Osteocyte (in vitro differentiated cells): Measurements from ENCODE around the gene PHAX. TPM values are rescaled to one million over a fixed set of nuclear protein-coding genes. Genes with fewer than 3 reads are reported as not detected.
"Not testable (repeated sequence)": the region's sequence is repeated elsewhere in the genome, so short reads cannot be mapped to it uniquely, and the experiment has no call there.

ENCODE experiments used
- DNase-seq: peaks from one replicate; pipeline ENCODE4 v3.0.0; 2021; ENCODE audit warnings: mixed read lengths; ENCODE audit not compliant: unreplicated experiment; ENCODE audit errors: extremely low spot score
- H3K27ac Mint-ChIP-seq: one replicate; pipeline ENCODE4 v1.8.0; 2021; ENCODE audit warnings: mild to moderate bottlenecking, mixed read lengths; ENCODE audit not compliant: unreplicated experiment
- H3K27me3 Mint-ChIP-seq: one replicate; pipeline ENCODE4 v1.8.0; 2021; ENCODE audit warnings: mixed read lengths; ENCODE audit not compliant: unreplicated experiment
- H3K36me3 Mint-ChIP-seq: one replicate; pipeline ENCODE4 v1.8.0; 2021; ENCODE audit warnings: mixed read lengths; ENCODE audit not compliant: unreplicated experiment
- H3K4me1 Mint-ChIP-seq: one replicate; pipeline ENCODE4 v1.8.0; 2021; ENCODE audit warnings: mixed read lengths; ENCODE audit not compliant: unreplicated experiment
- H3K4me3 Mint-ChIP-seq: one replicate; pipeline ENCODE4 v1.8.0; 2021; ENCODE audit warnings: mild to moderate bottlenecking, moderate library complexity, mixed read lengths; ENCODE audit not compliant: unreplicated experiment
- H3K9me3 Mint-ChIP-seq: one replicate; pipeline ENCODE4 v1.8.0; 2021; ENCODE audit warnings: mixed read lengths; ENCODE audit not compliant: unreplicated experiment
- total RNA-seq: library from RNA; stranded (reverse); gene quantifications from 2 replicates; pipeline ENCODE4 v1.2.1, GENCODE V29; 2021
- TF ChIP-seq, protein P1 (sequence below): fragments of 200-600 bp; sonication (generic); IDR thresholded peaks from 2 replicates; pipeline ENCODE4 v1.5.0; 2021; ENCODE audit warnings: antibody characterized with exemption, mild to moderate bottlenecking, moderate library complexity

Gene PHAX
- total RNA-seq, 1 donor from 2014 or later = 43.4 TPM

DNA sequence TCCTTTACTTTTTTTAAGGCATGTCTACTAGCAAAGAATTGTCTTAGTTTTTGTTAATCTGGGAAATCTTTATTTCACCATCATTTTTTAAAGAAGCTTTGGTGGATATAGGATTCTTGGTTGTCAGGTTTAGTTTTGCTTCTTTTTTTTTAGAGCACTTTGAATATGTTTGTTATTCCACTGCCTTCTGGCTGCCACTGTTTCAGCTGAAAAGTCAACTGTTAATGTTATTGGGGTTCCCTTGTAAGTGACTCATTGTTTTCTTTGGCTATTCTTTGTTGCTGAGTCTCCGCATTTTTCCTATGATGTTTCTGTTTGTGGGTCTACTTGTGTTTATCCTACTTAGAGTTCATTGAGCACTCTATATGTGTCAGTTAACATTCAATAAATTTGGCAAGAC lies 44.4 kb downstream of the PHAX start:
- Mint-ChIP-seq H3K9me3 (peaks cover 8% of the 10 kb centered on the region), H3K27me3 (no peaks in the 10 kb centered on the region), H3K27ac (no peak overlapping the region), H3K36me3 (peaks cover 4% of the 10 kb centered on the region), H3K4me1 (no peaks in the 10 kb centered on the region), H3K4me3 (no peak overlapping the region)
- DNase-seq = no peak
- TF ChIP-seq, protein P1, sequence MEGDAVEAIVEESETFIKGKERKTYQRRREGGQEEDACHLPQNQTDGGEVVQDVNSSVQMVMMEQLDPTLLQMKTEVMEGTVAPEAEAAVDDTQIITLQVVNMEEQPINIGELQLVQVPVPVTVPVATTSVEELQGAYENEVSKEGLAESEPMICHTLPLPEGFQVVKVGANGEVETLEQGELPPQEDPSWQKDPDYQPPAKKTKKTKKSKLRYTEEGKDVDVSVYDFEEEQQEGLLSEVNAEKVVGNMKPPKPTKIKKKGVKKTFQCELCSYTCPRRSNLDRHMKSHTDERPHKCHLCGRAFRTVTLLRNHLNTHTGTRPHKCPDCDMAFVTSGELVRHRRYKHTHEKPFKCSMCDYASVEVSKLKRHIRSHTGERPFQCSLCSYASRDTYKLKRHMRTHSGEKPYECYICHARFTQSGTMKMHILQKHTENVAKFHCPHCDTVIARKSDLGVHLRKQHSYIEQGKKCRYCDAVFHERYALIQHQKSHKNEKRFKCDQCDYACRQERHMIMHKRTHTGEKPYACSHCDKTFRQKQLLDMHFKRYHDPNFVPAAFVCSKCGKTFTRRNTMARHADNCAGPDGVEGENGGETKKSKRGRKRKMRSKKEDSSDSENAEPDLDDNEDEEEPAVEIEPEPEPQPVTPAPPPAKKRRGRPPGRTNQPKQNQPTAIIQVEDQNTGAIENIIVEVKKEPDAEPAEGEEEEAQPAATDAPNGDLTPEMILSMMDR = no peak

DNA sequence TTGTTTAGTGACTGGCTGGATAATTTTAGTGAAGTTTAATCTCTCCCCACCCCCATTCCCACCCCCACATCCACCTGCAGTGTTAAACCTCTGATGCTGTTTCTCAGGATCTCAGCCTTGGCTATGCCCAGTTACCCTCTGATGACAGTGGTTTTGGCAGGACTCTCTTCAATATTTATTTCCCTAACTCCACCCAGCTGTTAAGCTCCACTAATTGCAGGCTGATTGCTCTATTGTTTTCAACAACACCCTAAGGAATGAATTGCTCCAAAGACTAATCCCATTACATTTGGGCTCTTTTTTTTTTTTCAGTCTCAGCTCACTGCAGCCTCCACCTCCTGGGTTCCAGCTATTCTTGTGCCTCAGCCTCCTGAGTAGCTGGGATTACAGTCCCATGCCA lies 46.3 kb downstream of the PHAX start:
- no peak overlapping the region for H3K4me3 Mint-ChIP-seq

DNA sequence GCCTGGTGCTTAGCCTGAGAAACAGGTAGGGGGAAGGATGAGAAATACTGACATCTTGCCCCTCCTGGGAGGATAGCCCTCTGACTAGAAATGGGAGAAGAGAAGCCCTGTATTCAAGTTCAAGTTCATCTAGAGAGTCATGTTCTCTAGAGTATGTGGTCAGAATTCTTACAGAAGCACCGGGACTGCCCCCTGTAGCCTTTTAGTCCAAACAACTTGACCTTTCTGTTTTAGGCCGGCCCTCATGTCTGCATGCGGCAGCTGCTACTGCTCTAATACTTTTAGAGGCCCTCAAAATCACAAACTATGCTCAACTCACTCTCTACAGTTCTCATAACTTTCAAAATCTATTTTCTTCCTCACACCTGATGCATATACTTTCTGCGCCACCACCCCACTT lies 47.7 kb downstream of the PHAX start:
- no peaks in the 10 kb centered on the region for H3K4me1 Mint-ChIP-seq
- peaks cover 4% of the 10 kb centered on the region for H3K36me3 Mint-ChIP-seq
- H3K9me3 Mint-ChIP-seq = peaks cover 8% of the 10 kb centered on the region
- H3K27me3 Mint-ChIP-seq = peaks cover 9% of the 10 kb centered on the region
- no peak overlapping the region for H3K27ac Mint-ChIP-seq
- no peak overlapping the region for H3K4me3 Mint-ChIP-seq
- TF ChIP-seq, protein P1 = no peak
- no peak for DNase-seq

More for the DNA sequence above, 46.3 kb downstream of the PHAX start:
- H3K4me1 Mint-ChIP-seq = no peaks in the 10 kb centered on the region
- H3K36me3 Mint-ChIP-seq = peaks cover 4% of the 10 kb centered on the region
- H3K27me3 Mint-ChIP-seq = peaks cover 9% of the 10 kb centered on the region
- DNase-seq = no peak
- no peak overlapping the region for H3K27ac Mint-ChIP-seq
- peaks cover 8% of the 10 kb centered on the region for H3K9me3 Mint-ChIP-seq
- TF ChIP-seq, protein P1 = no peak

DNA sequence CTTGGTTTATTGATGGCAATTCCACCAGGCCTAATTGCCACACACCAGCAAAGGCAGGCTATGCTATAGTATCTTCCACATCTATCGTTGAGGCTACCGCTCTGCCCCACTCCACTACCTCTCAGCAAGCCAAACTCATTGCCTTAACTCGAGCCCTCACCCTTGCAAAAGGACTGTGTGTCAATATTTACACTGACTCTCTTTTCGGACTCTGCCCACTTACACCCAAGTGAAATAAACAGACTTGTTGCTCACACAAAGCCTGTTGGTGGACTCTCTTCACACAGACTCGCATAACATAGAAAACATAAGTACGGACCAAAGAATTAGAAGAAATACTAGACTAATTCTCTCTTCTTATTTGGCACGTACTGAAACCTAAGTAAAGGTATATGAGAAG lies 48.3 kb downstream of the PHAX start:
- H3K27ac Mint-ChIP-seq = not testable (repeated sequence)

DNA sequence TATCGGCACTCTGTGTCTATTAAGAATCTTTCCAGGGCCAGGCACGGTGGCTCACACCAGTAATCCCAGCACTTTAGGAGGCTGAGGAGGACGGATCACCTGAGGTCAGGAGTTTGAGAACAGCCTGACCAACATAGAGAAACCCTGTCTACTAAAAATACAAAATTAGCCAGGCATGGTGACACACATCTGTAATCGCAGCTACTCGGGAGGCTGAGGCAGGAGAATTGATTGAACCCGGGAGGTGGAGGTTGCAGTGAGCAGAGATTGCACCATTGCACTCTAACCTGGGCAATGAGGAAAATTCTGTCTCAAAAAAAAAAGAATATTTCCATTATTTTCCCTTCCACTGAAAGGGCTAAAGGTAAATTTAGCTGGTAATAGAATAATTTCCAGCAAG lies 49.0 kb downstream of the PHAX start:
- not testable (repeated sequence) for H3K4me1 Mint-ChIP-seq, H3K4me3 Mint-ChIP-seq, DNase-seq, H3K27me3 Mint-ChIP-seq, H3K9me3 Mint-ChIP-seq, H3K27ac Mint-ChIP-seq, H3K36me3 Mint-ChIP-seq

More for the DNA sequence above, 48.3 kb downstream of the PHAX start:
- not testable (repeated sequence) for H3K4me1 Mint-ChIP-seq, H3K27me3 Mint-ChIP-seq, DNase-seq, H3K4me3 Mint-ChIP-seq, H3K9me3 Mint-ChIP-seq, H3K36me3 Mint-ChIP-seq

DNA sequence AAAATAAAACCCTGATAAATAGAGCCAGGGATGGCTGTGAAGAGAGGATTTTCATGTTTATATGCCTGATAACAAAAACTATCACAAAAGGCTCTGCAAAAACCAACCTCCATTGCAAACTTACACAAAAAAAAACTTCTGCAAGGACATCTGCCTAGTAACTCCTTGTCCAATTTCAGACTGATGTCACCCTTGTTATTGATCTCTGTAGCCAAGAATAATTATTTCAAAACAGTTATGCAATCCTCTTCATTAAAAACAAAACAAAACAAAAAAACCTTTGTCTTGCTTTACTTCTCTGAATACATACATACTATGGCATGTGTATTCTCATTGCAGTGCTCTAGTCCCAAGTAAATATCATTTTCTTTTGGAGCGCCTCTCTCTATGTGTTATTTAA lies 49.7 kb downstream of the PHAX start:
- Mint-ChIP-seq H3K27me3 (peaks cover 9% of the 10 kb centered on the region), H3K36me3 (peaks cover under 1% of the 10 kb centered on the region), H3K27ac (no peak overlapping the region), H3K4me3 (no peak overlapping the region), H3K9me3 (peaks cover 4% of the 10 kb centered on the region), H3K4me1 (no peaks in the 10 kb centered on the region)
- TF ChIP-seq, protein P1 = no peak
- no peak for DNase-seq
